Limb (tissue), 2 donors: Measurements from ENCODE around the gene ADAMTSL2.

Experiments used
- DNase-seq, 2 donors: peaks; one replicate each; pipeline ENCODE4 v3.0.0-alpha.2; 2016; ENCODE audit errors: extremely low spot score in 2 of 2

Gene ADAMTSL2

DNA sequence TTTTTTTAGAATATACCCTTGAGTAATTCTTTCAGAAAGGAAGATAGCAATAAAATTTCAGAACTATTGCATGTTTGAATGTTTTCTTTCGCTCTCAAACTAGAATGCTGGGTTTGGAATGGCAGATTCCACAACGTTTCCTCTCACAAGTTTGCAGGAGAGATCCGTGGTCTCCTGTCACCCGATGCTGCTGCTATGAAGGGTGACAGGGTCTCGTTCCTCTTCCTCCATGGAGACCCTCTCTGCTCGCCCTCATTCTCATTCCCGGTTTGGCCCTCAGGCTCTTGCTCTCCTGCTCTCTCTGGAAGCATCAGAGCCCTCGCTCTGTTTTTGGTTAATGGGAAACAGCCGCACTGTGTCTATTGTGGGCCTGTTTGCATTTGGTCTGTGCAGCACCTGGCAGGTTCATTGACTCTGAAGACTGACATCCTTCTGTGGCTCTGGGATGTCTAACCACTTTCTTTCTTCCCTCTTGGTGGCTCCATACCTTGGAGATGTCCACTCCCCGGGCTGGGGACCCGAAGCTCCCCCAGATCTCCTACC, 87.3 kb downstream of the ADAMTSL2 start:
- DNase-seq: no peak

DNA sequence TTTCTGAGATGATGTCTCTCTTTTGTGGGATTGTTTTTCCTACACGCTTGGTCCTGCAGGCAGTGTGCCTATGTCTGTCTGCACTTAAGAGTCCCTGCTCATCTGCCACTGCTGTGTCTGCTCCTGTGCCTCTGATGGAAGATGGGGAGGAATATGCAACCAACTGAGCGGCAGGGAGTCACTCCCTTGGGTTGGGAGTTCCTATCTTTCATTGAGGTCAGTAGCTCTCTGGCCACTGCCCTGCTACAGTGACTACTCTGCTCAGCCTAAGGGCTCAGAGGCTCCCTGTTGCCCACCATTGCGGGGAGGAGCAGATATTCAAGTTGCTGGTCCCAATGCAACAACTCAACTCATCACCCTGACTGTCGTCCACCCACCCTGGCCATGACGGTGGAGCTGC, 88.1 kb downstream of the ADAMTSL2 start:
- DNase-seq: no peak
